Measurements from ENCODE around the gene FLACC1.
"Not testable (repeated sequence)": the region's sequence is repeated elsewhere in the genome, so short reads cannot be mapped to it uniquely, and the experiment has no call there.

The FLACC1 gene, protein sequence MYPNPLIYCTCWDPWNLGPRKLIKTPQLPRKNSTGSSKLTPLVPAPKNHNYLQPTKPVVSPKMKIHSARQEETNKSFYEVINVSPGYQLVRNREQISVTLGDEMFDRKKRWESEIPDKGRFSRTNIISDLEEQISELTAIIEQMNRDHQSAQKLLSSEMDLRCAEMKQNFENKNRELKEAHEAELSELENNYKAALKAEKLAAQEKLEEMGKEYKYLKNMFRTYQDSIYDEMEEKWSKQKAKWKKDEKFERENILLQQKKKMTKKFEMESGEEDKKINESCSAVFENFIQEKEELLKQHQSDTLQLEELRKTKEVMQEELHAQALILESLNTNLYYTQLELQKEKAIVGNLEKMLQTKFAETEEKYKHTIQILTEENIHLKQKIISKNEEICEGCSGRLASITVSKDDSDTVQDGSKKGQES

GRCh38 chr2:201357221-201357620 is at the start of gene FLACC1:
FLACC1 (minus strand) TSS chr2:201357345; CDS start chr2:201351404, 5,941 bp downstream.
- FAIRE-seq, result no peak

DNA sequence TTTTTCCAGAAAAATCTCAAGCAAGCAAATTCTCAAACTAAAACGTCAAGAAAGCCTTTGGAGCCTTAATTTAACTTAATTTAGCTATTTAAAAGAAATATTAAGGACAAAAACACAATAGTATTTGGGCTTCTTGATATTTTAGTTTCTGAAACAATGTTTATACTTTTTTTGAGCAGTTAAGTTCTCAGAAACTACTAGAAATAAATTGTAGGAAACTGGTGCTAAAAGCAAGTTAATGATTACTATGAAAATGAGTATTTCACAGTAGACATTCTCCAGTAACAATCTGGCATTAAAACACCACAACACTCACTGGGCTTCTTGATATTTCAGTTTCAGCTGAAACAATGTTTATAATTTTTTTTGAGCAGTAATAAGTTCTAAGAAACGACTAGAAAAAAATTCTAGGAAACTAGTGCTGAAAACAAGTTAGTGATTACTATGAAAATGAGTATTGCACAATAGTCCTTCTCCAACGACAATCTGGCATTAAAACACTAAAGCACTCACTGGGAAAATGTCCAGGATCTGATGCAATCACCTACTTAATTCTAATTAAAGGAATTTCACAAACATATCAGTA is 49.0 kb upstream of the FLACC1 start:
- FAIRE-seq, result peak; percentile 19

DNA sequence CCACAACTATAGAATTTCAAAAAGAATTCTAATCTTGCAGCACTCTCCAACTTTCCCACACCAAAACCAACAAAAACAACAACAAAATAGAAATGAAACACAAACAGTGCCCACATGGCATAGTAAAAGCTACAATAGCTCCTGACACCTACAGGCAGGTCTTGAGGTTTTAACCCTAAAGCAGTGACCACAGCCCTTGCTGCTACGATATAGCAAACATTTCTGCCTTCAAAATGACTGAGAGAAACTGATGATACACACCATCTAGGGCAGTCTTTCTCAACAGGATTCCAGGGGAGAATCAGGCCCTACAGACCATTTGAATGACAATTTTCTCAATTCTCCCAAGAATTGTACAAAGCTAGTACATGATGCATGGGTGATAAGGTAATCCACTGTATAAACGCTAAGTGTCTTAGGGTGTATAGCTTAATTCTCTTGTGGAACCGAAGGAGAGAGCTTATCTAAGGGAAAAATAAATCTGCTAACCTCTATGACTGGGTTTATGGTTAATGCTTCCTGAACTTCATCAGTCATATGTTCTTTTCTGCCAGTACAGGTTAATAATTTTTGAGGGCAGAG is 47.6 kb upstream of the FLACC1 start:
- FAIRE-seq, result no peak

DNA sequence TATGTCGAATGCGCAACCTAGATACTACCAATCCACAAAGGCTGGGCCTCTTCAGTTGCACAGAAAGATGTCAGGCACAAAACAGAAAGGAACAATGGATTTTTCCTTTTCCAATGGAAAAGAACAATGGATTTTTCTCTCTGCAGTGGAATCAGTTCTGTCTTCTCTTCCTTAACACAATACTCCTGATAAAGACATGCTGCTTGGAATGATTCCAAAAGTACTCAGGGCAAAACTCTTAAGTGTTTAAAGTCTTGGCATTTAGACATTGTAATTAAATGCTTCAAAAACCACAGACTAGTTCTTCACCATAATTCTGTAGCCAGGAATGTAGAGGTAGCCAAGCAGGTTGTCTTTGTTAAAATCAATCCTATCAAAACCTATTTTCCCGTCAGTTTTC is 46.7 kb upstream of the FLACC1 start:
- no peak for FAIRE-seq

DNA sequence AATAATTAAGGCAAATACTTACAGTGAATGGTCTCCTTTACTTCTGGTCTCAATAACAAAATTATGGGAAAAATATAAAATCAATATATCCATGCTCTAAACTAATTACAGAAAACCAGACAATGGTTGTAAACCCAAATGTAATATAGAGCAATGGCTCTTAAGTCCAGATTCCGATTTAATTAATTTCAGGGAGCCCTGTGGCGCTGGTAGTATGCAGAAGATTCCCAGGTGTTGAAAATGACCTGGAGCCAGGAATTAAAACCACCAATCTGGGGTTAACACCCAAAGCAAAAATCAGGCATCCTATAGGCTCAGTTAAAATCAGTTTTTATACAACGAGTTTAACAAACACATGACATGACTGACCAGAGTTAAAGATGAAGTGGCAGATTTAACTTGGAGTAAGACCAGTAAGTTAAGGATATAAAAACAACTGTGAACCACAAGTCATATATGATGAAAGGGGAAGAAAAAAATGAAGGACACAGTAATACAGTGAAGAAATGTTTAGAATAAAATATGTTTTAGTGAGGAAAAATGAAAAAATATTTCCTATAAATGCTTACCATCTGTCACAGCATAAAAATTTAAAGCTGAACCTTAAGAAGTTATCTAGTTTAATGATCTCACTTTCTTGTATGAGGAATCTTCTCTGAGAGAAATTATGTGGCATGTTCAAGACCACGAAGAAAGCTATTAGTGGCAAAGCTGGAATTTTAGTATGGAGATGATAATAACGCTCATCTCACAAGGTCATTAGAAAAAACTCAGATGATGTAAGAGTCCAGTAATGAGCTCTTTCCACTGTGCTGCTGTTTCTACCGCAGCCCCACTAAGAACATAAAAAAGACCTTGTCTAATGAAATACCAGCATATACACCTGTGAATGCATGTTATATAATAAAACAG is 45.8 kb upstream of the FLACC1 start:
- peak; percentile 6 for FAIRE-seq

DNA sequence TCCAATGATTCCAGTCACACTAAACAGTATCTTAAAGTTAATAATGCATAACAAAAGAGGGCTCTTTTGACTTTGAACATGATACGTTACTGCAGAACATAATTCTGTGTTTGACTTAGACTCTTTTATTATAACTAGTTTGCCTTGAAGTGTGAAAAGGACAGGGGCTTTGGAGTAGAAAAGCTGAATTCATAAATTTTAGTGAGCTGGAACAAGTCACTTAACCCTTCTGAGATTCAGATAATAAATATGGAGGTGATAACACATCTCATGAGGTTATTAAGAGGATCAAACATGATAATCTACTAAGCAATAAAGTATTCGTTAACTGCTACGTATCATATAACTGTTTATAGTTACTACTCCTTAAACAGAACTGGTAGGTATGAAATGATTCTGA is 44.7 kb upstream of the FLACC1 start:
- no peak for FAIRE-seq

DNA sequence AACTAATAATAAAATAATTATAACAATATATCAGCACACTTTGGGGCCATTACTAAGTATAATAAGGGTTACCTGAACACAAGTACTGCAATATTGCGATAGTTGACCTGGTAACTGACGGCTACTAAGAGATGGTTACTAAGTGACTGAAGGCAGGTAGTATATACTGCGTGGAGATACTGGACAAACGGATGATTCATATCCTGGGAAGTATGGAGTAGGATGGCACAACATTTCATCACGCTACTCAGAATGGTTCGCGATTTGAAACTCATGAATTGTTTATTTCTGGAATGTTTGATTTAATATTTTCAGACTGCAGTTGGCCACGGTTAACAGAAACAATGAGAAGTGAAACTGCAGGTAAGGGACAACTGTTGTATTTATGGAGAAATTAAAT is 39.5 kb upstream of the FLACC1 start:
- no peak for FAIRE-seq

- no peak for FAIRE-seq
These were observed 26.0 kb upstream of the FLACC1 start for GRCh38 chr2:201383136-201383535.

DNA sequence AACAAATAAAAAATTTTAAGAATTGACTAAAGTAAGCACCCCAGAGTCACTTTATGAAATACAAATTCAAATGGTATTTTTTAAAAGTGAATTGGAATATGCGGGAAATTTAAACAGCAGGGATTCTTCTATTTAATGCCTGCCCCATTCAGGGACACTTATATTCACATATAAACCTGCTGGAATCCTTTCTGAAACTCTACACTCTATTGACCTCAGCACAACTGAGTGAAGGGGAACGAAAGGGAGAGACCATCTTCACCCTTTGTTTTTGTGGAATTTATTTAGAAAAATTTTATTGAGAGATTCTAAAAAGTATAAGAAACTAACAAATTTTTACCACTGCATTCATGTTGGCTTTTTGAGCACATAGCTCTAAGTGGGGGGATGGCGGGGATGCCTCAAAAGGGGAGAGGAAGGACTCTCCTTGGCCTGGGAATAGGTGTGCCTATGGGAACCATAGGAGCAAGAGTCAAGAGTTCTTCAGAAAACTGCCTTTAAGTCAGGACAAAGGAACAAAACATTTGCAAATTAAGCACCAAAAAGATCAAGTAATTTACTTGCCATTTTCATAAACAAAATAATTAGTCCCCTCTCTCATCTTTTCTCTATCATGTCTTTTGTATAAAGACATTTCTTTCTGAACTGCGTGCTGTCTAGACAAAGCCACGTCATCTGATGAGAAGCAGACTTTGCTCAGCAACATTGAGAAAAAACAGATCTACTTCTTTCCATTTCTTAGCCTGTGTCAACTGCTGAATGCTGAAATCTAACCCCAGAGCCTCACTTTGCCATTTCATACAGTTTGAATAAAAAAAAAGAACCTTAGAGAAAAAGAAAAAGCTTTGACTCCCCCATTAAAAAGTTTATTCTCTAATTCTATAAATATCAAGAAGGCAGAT is 21.6 kb upstream of the FLACC1 start:
- no peak for FAIRE-seq

- no peak for FAIRE-seq
These were observed 20.1 kb upstream of the FLACC1 start for GRCh38 chr2:201377218-201377617.

DNA sequence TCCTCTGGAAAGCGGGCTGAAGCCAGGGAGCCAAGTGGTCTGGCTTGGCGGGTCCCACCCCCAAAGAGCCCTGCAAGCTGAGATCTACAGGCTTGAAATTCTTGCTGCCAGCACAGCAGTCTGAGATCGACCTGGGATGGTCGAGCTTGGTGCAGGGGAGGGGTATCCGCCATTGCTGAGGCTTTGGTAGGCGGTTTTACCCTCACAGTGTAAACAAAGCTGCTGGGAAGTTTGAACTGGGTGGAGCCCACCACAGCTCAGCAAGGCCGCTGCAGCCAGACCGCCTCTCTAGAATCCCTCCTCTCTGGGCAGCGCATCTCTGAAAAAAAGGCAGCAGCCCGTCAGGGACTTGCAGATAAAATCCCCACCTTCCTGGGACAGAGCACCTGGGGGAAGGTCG is 12.6 kb upstream of the FLACC1 start:
- FAIRE-seq, result no peak

- FAIRE-seq, result not testable (repeated sequence)
These were observed 12.2 kb upstream of the FLACC1 start for GRCh38 chr2:201369318-201369717.

- no peak for FAIRE-seq
These were observed 9.0 kb upstream of the FLACC1 start for GRCh38 chr2:201366146-201366545.

GRCh38 chr2:201363857-201364560 is 6.9 kb upstream of the FLACC1 start:
- FAIRE-seq, result peak; percentile 54

- no peak for FAIRE-seq
These were observed 5.3 kb upstream of the FLACC1 start for GRCh38 chr2:201362396-201362795.

- no peak for FAIRE-seq
These were observed 4.1 kb upstream of the FLACC1 start for GRCh38 chr2:201361078-201361733.

DNA sequence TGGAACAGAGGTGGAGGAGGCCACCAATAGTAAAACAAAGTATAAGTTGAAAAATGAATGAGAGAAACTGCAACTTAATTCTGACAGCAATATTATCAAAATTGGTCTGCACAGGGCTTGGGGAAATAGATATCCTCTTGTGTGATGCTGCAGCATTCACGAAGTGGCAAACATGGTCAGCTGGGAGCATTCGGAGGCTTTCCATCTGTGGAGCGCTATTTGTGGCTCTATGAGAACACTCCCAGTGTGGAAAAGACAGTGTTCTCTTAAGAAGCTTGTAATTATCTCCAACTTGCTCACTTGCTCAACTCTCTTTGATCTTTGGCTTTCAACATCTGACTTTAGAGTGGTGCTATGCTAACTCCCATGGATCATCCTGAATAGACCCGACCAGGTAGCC is 3.1 kb upstream of the FLACC1 start:
- FAIRE-seq, result no peak

- no peak for FAIRE-seq
These were observed 1.5 kb upstream of the FLACC1 start for GRCh38 chr2:201358684-201359083.

- no peak for FAIRE-seq
These were observed 4.0 kb downstream of the FLACC1 start for GRCh38 chr2:201353116-201353515.

- FAIRE-seq, result no peak
These were observed 6.3 kb downstream of the FLACC1 start for GRCh38 chr2:201350879-201351278.

GRCh38 chr2:201349601-201350000 is 7.5 kb downstream of the FLACC1 start:
- FAIRE-seq, result no peak
